Nephron progenitor cell (in vitro differentiated cells): ENCODE results near the gene ECSIT.
"Not testable (repeated sequence)": the region's sequence is repeated elsewhere in the genome, so short reads cannot be mapped to it uniquely, and the experiment has no call there.

ENCODE experiments used
- DNase-seq: peaks from one replicate; pipeline ENCODE4 v3.0.0; 2021
- H3K27ac Mint-ChIP-seq: 2 replicates; pipeline ENCODE4 v1.8.0; 2021; ENCODE audit warnings: mild to moderate bottlenecking, moderate library complexity, mixed read lengths
- H3K27me3 Mint-ChIP-seq: 2 replicates; pipeline ENCODE4 v1.8.0; 2021; ENCODE audit warnings: mild to moderate bottlenecking, low read depth, mixed read lengths; ENCODE audit not compliant: poor library complexity
- H3K36me3 Mint-ChIP-seq: 2 replicates; pipeline ENCODE4 v1.8.0; 2021; ENCODE audit warnings: low read depth, mixed read lengths
- H3K4me1 Mint-ChIP-seq: 2 replicates; pipeline ENCODE4 v1.8.0; 2021; ENCODE audit warnings: mixed read lengths
- H3K4me3 Mint-ChIP-seq: 2 replicates; pipeline ENCODE4 v1.8.0; 2021; ENCODE audit warnings: mild to moderate bottlenecking, moderate library complexity, mixed read lengths
- H3K9me3 Mint-ChIP-seq: 2 replicates; pipeline ENCODE4 v1.8.0; 2021; ENCODE audit warnings: mild to moderate bottlenecking, moderate library complexity, mixed read lengths
- TF ChIP-seq, protein P1 (sequence below): fragments of 200-600 bp; sonication (generic); IDR thresholded peaks from 2 replicates; pipeline ENCODE4 v1.5.0; 2021; ENCODE audit warnings: antibody characterized with exemption

Gene ECSIT

DNA sequence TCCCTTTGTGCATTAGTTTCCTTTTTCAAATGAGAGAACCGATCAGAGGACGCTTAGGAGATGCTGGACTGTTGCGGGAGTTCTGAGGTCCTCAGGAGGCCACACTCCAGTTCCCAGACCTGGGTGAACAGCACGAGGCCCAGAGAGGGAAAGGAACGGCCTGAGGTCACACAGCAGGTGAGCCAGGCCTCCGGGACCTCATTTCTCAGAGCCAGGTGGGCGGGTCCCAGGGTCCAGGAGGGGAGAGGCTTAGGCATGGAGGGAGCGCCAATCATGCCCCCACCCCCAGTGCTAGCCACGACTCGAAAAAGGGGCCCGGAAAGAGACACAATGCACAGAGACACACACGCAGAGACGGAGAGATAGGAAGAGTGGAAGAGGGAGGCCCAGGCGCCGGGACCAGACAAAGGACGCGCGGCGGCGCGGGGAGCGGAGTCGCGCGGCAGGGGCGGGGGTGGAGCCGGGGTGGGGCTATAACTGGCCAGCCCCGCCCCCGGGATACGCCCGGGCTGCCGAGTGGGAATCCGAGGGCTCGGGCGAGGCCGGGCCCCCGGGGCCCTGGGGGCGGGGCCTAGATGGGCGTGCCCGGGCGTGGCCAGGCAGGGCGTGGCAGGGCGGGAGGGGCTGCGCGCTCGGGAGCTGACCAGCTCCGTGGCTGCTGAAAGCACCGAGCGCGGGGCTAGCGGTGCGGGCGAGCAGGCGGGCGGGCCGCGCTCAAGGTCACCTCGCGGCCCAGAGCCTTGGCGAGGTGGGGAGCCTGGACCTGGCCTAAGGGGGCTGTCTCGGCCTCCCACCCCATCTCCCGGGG is 49.6 kb downstream of the ECSIT start:
- Mint-ChIP-seq H3K27me3 (peaks cover 74% of the 10 kb centered on the region), H3K36me3 (peaks cover 5% of the 10 kb centered on the region), H3K9me3 (peaks cover 8% of the 10 kb centered on the region), H3K27ac (no peak overlapping the region), H3K4me3 (peak overlapping the region; percentile 19), H3K4me1 (peaks cover 5% of the 10 kb centered on the region)
- TF ChIP-seq, protein P1, sequence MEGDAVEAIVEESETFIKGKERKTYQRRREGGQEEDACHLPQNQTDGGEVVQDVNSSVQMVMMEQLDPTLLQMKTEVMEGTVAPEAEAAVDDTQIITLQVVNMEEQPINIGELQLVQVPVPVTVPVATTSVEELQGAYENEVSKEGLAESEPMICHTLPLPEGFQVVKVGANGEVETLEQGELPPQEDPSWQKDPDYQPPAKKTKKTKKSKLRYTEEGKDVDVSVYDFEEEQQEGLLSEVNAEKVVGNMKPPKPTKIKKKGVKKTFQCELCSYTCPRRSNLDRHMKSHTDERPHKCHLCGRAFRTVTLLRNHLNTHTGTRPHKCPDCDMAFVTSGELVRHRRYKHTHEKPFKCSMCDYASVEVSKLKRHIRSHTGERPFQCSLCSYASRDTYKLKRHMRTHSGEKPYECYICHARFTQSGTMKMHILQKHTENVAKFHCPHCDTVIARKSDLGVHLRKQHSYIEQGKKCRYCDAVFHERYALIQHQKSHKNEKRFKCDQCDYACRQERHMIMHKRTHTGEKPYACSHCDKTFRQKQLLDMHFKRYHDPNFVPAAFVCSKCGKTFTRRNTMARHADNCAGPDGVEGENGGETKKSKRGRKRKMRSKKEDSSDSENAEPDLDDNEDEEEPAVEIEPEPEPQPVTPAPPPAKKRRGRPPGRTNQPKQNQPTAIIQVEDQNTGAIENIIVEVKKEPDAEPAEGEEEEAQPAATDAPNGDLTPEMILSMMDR = no peak
- peak; percentile 75 for DNase-seq

DNA sequence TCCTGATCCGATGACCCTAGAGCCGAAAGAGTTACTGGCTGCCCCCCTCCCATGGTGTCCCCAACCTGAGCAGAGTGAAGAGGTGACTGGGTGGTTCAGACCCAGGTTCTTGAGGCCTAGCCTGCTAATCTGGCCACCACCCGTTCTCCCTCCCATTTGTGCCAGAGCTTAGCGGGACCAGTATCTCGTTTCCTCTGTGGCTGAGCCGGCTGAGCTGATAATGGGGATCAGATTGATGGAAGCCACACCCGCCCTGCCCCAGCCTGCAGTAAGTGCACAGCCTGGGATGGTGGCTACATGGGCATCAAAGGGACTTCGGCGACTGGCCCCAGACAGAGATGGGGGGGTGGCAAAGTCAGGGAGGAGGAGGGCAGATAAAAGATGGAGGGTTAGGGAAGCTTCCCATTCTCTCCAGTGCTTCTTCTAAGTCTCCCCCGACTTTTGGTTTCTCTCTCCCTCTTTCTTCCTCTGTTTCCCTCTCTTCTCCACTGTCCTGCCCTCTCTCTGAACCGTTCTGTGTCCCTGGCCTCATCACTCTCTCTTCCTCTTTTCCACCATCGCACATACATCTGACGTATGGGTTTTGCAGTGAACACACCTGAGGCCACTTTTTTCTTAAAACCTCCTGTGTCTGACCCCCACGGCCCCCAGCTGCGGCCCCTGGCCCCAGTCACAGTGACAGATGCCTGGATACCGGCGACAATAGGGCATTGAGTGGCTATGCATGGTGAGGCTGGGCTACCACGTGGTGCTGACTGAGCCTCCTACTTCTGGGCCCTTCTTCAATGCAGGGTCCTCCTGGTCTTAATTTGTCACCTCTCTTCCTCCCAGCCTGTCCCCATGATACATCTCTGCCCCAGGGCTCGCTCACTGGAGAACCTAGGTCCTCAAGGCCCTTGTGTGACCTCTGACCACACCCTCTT is 50.5 kb downstream of the ECSIT start:
- no peak overlapping the region for H3K27ac Mint-ChIP-seq
- H3K4me1 Mint-ChIP-seq = peaks cover 5% of the 10 kb centered on the region
- H3K4me3 Mint-ChIP-seq = peak overlapping the region; percentile 19
- peaks cover 78% of the 10 kb centered on the region for H3K27me3 Mint-ChIP-seq
- H3K36me3 Mint-ChIP-seq = no peaks in the 10 kb centered on the region
- H3K9me3 Mint-ChIP-seq = peaks cover 8% of the 10 kb centered on the region
- no peak for DNase-seq
- TF ChIP-seq, protein P1 = no peak

DNA sequence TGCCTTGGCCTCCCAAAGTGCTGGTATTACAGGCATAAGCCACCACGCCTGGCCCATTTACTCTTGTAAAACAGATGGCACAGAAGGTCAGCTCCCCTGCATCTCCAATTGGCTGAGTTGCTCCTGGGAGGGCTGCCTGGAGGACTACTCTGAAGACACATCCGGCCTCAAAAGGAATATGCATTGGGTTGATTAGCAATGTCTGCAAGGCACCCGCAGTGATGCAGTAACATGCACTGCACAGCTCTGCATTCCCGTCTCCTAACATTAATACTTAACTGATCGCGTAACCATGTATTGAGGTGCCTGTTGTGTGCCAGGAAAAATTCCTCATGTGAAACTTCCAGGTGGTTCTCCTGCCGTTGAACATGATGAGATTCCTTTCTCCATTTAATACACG is 53.1 kb downstream of the ECSIT start:
- Mint-ChIP-seq H3K36me3 (no peaks in the 10 kb centered on the region), H3K4me1 (no peaks in the 10 kb centered on the region), H3K27ac (no peak overlapping the region), H3K9me3 (peaks cover 4% of the 10 kb centered on the region), H3K27me3 (peaks cover 75% of the 10 kb centered on the region), H3K4me3 (no peak overlapping the region)
- TF ChIP-seq, protein P1 = no peak
- DNase-seq = no peak

DNA sequence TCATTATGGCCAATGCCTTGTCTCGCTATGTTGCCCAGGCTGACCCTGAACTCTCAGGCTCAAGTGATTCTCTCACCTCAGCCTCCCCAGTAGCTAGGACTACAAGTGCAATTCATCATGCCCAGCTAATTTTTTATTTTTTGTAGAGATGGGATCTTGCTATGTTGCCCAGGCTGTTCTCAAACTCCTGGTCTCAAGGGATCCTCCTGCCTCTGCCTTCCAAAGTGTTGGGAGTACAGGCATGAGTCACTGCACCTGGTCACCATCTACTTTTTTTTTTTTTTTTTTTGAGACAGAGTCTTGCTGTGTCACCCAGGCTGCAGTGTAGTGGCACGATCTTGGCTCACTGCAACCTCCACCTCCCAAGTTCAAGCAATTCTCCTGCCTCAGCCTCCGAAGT is 53.6 kb downstream of the ECSIT start:
- H3K27me3 Mint-ChIP-seq = peaks cover 72% of the 10 kb centered on the region
- H3K36me3 Mint-ChIP-seq, DNase-seq, H3K4me1 Mint-ChIP-seq, H3K4me3 Mint-ChIP-seq, H3K9me3 Mint-ChIP-seq, H3K27ac Mint-ChIP-seq: not testable (repeated sequence)

DNA sequence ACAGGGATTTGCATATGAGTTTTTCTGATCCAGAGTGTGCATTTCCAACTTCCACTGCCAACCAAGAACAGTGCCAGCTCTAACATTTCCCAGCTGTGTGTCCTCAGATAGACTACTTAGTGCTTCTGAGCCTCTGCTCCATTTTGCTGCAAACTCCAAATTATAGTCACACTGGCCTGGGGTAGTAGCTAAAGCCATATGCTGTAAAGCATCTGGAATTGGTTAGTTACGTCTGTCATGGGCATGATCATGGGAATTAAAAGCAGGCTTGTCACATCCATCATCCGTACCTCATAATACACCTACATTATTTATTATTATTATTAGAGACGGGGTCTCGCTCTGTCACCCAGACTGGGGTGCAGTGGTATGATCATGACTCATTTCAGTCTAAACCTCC is 55.2 kb downstream of the ECSIT start:
- TF ChIP-seq, protein P1 = no peak
- Mint-ChIP-seq H3K36me3 (no peaks in the 10 kb centered on the region), H3K9me3 (no peaks in the 10 kb centered on the region), H3K27me3 (peaks cover 62% of the 10 kb centered on the region), H3K27ac (no peak overlapping the region), H3K4me1 (no peaks in the 10 kb centered on the region), H3K4me3 (no peak overlapping the region)
- no peak for DNase-seq

DNA sequence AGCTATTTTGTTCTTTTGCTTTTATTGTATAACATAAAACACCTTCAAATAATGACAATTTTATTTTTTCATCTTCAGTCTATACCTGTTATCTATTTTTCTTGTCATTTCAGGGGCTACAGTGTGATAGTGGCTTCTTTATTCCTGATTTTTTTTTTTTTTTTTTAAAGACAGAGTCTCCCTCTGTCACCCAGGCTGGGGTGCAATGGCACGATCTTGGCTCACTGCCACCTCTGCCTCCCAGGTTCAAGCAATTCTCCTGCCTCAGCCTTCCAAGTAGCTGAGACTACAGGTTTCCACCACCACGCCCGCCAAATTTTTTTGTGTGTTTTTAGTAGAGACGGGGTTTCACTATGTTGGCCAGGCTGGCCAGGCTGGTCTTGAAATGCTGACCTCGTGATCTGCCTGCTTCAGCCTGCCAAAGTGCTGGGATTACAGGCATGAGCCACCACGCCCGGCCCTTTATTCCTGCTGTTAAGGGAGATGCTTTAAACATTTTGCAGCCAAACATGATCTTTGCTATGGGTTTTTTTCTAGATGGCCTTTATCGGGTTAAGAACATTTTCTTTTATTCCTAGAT is 60.6 kb downstream of the ECSIT start:
- H3K27ac Mint-ChIP-seq, H3K4me3 Mint-ChIP-seq, H3K9me3 Mint-ChIP-seq, DNase-seq, H3K4me1 Mint-ChIP-seq, H3K36me3 Mint-ChIP-seq: not testable (repeated sequence)
- H3K27me3 Mint-ChIP-seq = peaks cover 23% of the 10 kb centered on the region
